Neural crest cell (in vitro differentiated cells): ENCODE measurements around the gene WNT9B. TPM values are rescaled to one million over a fixed set of nuclear protein-coding genes. Genes with fewer than 3 reads are reported as not detected.

ENCODE experiments used
- DNase-seq: peaks from one replicate; pipeline ENCODE4 v3.0.0; 2021; ENCODE audit warnings: low read depth, mixed read lengths, low spot score
- H3K27ac Mint-ChIP-seq: one replicate; pipeline ENCODE4 v1.8.0; 2021; ENCODE audit warnings: mild to moderate bottlenecking, mixed read lengths; ENCODE audit not compliant: unreplicated experiment
- H3K27me3 Mint-ChIP-seq: 2 replicates; pipeline ENCODE4 v1.8.0; 2021; ENCODE audit warnings: low read depth, mild to moderate bottlenecking, mixed read lengths
- H3K36me3 Mint-ChIP-seq: 2 replicates; pipeline ENCODE4 v1.8.0; 2021; ENCODE audit warnings: low read depth, mild to moderate bottlenecking, mixed read lengths
- H3K4me1 Mint-ChIP-seq: 2 replicates; pipeline ENCODE4 v1.8.0; 2021; ENCODE audit warnings: mixed read lengths
- H3K4me3 Mint-ChIP-seq: one replicate; pipeline ENCODE4 v1.8.0; 2021; ENCODE audit warnings: mild to moderate bottlenecking, mixed read lengths
- H3K9me3 Mint-ChIP-seq: 2 replicates; pipeline ENCODE4 v1.8.0; 2021; ENCODE audit warnings: mixed read lengths
- total RNA-seq: library from RNA; stranded (reverse); gene quantifications from 2 replicates; pipeline ENCODE4 v1.2.1, GENCODE V29; 2021
- TF ChIP-seq, protein P1 (sequence below): fragments of 200-600 bp; sonication (generic); conservative IDR thresholded peaks from 2 replicates; pipeline ENCODE4 v1.5.0; 2021; ENCODE audit warnings: antibody characterized with exemption, mild to moderate bottlenecking

WNT9B gene
- total RNA-seq, 1 donor from 2014 or later, result not detected

DNA sequence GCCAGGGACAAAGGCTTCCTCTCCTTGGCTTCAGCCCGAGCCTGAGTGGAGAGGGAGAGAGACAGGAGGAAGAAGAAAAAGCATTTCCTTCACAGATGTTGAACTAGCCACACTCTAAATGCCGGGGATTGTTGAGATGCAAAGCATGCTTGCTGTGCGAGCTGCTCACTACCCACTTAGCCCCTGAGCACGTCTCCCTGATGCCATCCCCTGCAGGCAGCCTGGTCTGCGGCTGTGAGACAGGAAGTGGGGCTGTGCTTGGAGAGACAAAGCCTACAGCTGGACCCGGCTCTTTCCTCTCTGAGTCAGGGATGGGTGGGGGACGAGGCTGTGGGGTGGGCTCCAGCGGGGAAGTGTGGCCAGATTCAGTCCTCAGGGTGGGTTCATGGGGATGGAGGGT is 13.7 kb downstream of the WNT9B start:
- no peak for DNase-seq
- H3K4me1 Mint-ChIP-seq, result peaks cover 5% of the 10 kb centered on the region
- no peaks in the 10 kb centered on the region for H3K36me3 Mint-ChIP-seq
- no peak overlapping the region for H3K4me3 Mint-ChIP-seq
- H3K9me3 Mint-ChIP-seq, result no peaks in the 10 kb centered on the region
- TF ChIP-seq, protein P1, sequence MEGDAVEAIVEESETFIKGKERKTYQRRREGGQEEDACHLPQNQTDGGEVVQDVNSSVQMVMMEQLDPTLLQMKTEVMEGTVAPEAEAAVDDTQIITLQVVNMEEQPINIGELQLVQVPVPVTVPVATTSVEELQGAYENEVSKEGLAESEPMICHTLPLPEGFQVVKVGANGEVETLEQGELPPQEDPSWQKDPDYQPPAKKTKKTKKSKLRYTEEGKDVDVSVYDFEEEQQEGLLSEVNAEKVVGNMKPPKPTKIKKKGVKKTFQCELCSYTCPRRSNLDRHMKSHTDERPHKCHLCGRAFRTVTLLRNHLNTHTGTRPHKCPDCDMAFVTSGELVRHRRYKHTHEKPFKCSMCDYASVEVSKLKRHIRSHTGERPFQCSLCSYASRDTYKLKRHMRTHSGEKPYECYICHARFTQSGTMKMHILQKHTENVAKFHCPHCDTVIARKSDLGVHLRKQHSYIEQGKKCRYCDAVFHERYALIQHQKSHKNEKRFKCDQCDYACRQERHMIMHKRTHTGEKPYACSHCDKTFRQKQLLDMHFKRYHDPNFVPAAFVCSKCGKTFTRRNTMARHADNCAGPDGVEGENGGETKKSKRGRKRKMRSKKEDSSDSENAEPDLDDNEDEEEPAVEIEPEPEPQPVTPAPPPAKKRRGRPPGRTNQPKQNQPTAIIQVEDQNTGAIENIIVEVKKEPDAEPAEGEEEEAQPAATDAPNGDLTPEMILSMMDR, result no peak
- no peak overlapping the region for H3K27ac Mint-ChIP-seq
- H3K27me3 Mint-ChIP-seq, result peaks cover 9% of the 10 kb centered on the region

DNA sequence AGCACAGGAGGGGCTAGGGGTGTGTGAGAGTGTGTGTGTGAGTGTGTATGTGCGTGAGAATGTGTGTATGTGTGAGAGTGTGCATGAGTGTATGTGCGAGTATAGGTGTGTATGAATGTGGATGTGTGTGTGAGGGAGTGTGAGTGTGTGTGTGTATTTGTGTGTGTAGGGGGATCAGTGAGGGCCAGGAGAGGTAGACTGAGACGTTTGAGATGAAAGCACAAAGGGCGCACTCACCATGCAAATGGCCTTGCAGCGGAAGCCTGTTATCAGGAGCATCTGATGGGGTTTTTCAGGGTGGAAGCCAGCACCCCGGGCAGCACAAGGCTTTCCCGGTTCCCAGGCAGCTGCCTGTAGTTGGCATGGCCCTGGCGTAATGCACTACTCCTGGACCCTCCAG is 14.9 kb downstream of the WNT9B start:
- Mint-ChIP-seq H3K4me3 (no peak overlapping the region), H3K9me3 (no peaks in the 10 kb centered on the region), H3K27ac (no peak overlapping the region), H3K27me3 (peaks cover 9% of the 10 kb centered on the region), H3K4me1 (peaks cover 5% of the 10 kb centered on the region), H3K36me3 (no peaks in the 10 kb centered on the region)
- TF ChIP-seq, protein P1, result no peak
- no peak for DNase-seq

DNA sequence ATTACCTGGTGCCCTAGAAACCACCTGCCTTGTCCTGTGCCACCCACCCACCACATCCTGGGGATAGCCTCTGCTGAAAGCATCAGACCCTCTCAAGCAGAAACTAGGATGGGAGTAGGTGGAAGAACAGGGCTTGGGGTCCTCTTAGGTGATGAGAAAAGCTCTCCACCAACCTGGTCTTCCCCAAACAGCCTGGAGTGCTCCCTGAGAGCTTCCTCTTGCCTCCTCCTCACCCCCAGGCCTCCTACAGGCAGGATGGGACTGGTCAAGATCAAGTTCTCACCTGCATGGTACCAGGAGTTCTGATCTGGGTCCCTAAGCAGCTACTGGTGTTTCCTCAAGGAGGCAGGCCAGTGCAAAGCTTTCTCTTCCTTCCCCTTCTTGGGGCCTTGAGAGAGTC is 15.4 kb downstream of the WNT9B start:
- H3K4me1 Mint-ChIP-seq, result peaks cover 5% of the 10 kb centered on the region
- no peaks in the 10 kb centered on the region for H3K9me3 Mint-ChIP-seq
- no peak overlapping the region for H3K27ac Mint-ChIP-seq
- H3K36me3 Mint-ChIP-seq, result no peaks in the 10 kb centered on the region
- peaks cover 9% of the 10 kb centered on the region for H3K27me3 Mint-ChIP-seq
- no peak overlapping the region for H3K4me3 Mint-ChIP-seq
- DNase-seq, result no peak
- TF ChIP-seq, protein P1, result no peak

DNA sequence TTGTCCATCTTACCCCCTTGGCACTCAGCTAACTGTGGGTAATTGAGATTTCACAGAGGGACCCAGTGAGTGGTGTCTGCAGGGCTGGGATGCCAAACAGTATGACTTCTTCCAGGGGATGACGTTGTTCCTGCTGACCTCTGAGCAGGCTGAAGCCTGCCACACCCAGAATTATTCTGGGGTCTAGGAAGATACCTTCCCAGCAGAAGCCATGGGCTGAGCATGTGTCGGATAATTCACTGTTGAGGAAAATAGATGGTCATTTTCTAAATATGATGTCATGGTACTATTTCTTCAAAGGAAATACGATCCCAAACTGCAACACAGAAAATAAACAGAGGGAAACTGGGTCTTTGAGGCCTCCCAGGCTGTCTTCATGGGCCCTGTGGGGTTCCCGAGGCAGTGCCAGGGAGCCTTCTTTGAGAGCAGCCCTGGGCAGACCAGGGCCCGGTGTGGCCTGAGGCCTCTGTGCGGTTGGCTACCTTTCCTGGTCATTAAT is 17.4 kb downstream of the WNT9B start:
- Mint-ChIP-seq H3K27ac (no peak overlapping the region), H3K4me3 (no peak overlapping the region), H3K27me3 (peaks cover 5% of the 10 kb centered on the region), H3K4me1 (no peaks in the 10 kb centered on the region), H3K36me3 (no peaks in the 10 kb centered on the region), H3K9me3 (no peaks in the 10 kb centered on the region)
- DNase-seq, result no peak
- TF ChIP-seq, protein P1, result no peak

DNA sequence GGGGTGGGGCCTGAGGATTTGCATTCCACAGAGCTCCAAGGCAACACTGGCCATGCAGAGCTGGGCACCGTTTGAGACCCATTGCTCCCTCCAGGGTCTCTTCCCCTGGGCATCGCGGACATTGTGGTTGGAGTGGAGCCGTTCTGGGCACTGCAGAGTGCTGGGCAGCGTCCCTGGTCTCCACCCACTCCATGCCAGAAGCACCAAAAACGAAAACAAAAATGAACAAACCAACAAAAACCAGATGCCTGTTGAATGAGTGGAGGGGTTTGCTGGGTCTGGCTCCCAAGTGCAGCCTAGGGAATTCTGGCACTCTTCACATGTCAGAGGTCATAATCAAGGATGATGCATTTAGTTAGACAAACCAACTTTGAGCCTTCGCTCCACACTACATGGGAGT is 17.9 kb downstream of the WNT9B start:
- no peak for DNase-seq
- Mint-ChIP-seq H3K4me3 (no peak overlapping the region), H3K27me3 (peaks cover 5% of the 10 kb centered on the region), H3K27ac (no peak overlapping the region), H3K4me1 (no peaks in the 10 kb centered on the region), H3K9me3 (no peaks in the 10 kb centered on the region), H3K36me3 (no peaks in the 10 kb centered on the region)
- TF ChIP-seq, protein P1, result no peak
